Heart right ventricle (tissue), 16 donors: ENCODE results near the gene NTNG2. TPM values are rescaled to one million over a fixed set of nuclear protein-coding genes. Genes with fewer than 3 reads are reported as not detected.
"Not testable (repeated sequence)": the region's sequence is repeated elsewhere in the genome, so short reads cannot be mapped to it uniquely, and the experiment has no call there.

Experiments used
- ATAC-seq, 8 donors: fragments of 200-7000 bp; cut with Tn5 transposase; one replicate each; pipeline ENCODE4 v1.9.1; 2020; ENCODE audit warnings: mild to moderate bottlenecking in 8 of 8, moderate library complexity in 8 of 8, moderate number of reproducible peaks in 1 of 8
- DNase-seq, 2 donors: peaks; one replicate each; pipeline ENCODE4 v3.0.0-alpha.2; 2020
- H3K27ac ChIP-seq, 10 donors: fragments of 200-600 bp; sonication (generic) in 2 of 10; one replicate each; pipeline versions ENCODE4 v1.5.0 to v1.8.0; 2020 to 2022; ENCODE audit warnings: mild to moderate bottlenecking in 3 of 10
- H3K27me3 ChIP-seq, 7 donors: fragments of 200-600 bp; one replicate each; pipeline ENCODE4 v1.8.0; 2021 to 2022; ENCODE audit warnings: mild to moderate bottlenecking in 2 of 7
- H3K36me3 ChIP-seq, 9 donors: fragments of 200-600 bp; sonication (generic) in 1 of 9; one replicate each; pipeline versions ENCODE4 v1.5.0 to v1.8.0; 2020 to 2022; ENCODE audit warnings: mild to moderate bottlenecking in 2 of 9
- H3K4me1 ChIP-seq, 9 donors: fragments of 200-600 bp; sonication (generic) in 1 of 9; one replicate each; pipeline versions ENCODE4 v1.5.0 to v1.8.0; 2020 to 2022; ENCODE audit warnings: mild to moderate bottlenecking in 4 of 9
- H3K4me3 ChIP-seq, 10 donors: fragments of 200-600 bp; sonication (generic) in 2 of 10; one replicate each; pipeline versions ENCODE4 v1.5.0 to v1.8.0; 2020 to 2022; ENCODE audit warnings: mild to moderate bottlenecking in 7 of 10, moderate library complexity in 2 of 10
- H3K9me3 ChIP-seq, 11 donors: fragments of 200-600 bp in 10 of 11; sonication (generic) in 2 of 11; one replicate each; pipeline versions ENCODE4 v1.5.0 to v1.8.0; 2013 to 2022; ENCODE audit warnings: mild to moderate bottlenecking in 2 of 11, control low read depth in 1 of 11, moderate library complexity in 1 of 11
- CTCF ChIP-seq, 9 donors: fragments of 200-600 bp; sonication (generic) in 2 of 9; IDR thresholded peaks; one replicate each; pipeline versions ENCODE4 v1.5.0 to v1.8.0; 2021 to 2022; ENCODE audit warnings: antibody characterized with exemption in 9 of 9, mild to moderate bottlenecking in 5 of 9, moderate library complexity in 1 of 9
- WGBS, 2 donors: extraction: QIAGEN DNeasy Blood & Tissue Kit; methylation state at CpG; one replicate each; pipeline ENCODE4 v1.1.7; 2013; ENCODE audit warnings: inconsistent platforms in 1 of 2; 5-methylcytosine and 5-hydroxymethylcytosine counted together
- intact Hi-C, 10 donors: fragments of 100-400 bp; cut with DNase I; formaldehyde crosslinking; loops; one replicate each; pipeline versions ENCODE4 v1.11.1 to v1.14.2; 2022
- polyA plus RNA-seq, 2 donors: library from polyadenylated mRNA; stranded (reverse); fragments of 200-250 nt; gene quantifications; one replicate each; pipeline ENCODE4 v1.2.3, GENCODE V29; 2013
- total RNA-seq, 10 donors: library from RNA; stranded (reverse); fragmentation: NEBNext Ultra II Directional in 3 of 10; extraction: Animal tissue kit (Norgen Biotek cat#: 25700) in 3 of 10; gene quantifications; one replicate each; pipeline versions ENCODE4 v1.2.1 to v1.2.4, GENCODE V29; 2021 to 2023
- donor health status: Arrhythmogenic right ventricular cardiomyopathy.
- donor health status: ischemic (EF 13 %, LVEDD 7.1; RV severe dilation, severe dysfunction).
- donor health status: healthy with polysubstance abuse.
- donor health status: DM: no; HTN: yes; CAD: no.
- donor health status: DM: no; HTN: no; CAD: no.
- donor health status: ischemic (EF 25% LVEDD 6.9; RV normal size, moderate dysfunction).
- donor health status: ischemic (EF 25% LVEDD 5.7; RV mildly dilated, moderate dysfunction).
- donor health status: healthy.
- donor health status: DM: yes; HTN: yes; CAD: no.
- donor health status: Ischemic cardiomyopathy.
- donor health status: ischemic (EF 35%, LVEDD 5.7; RV mildly dilated, moderate dysfunction).
- donor health status: nonischemic (EF 11% LVEDD 7.7; RV severe dilation, severe dysfunction).
- donor health status: DM: yes; HTN: yes; CAD: no.
- donor health status: PGD.
- donor health status: ischemic (EF 29% LVEDD 5.4; RV normal size, mild dysfunction).
- donor health status: nonischemic (EF 23%, LVEDD 6.1; RV moderate dilation, normal function).

Gene NTNG2
- total and polyA plus RNA-seq, 12 donors, result 0.29 to 7.6 (median 2.9) TPM

- H3K4me1 ChIP-seq, result no peaks in the 10 kb centered on the region
- intact Hi-C loops, result no loop called here
- TF ChIP-seq CTCF (IDR thresholded peaks at IDR 0.05), result no peak
- no peaks in the 10 kb centered on the region for H3K9me3 ChIP-seq
- DNase-seq (no peak), ATAC-seq (no peak)
- no peak overlapping the region for H3K27ac ChIP-seq
- H3K4me3 ChIP-seq, result no peak overlapping the region
- WGBS, 2 donors, result 62 to 67% methylated on average over 13 of the region's 13 CpGs
- peaks cover 0 to 80% (median 74%) of the 10 kb centered on the region in 7 donors for H3K27me3 ChIP-seq
- no peaks in the 10 kb centered on the region for H3K36me3 ChIP-seq
These were observed 35.1 kb upstream of the NTNG2 start for GRCh38 chr9:132126680-132127236.

GRCh38 chr9:132127888-132128534 is 33.8 kb upstream of the NTNG2 start:
- Histone ChIP-seq H3K4me1 (no peaks in the 10 kb centered on the region), H3K27ac (no peak overlapping the region), H3K4me3 (no peak overlapping the region), H3K36me3 (no peaks in the 10 kb centered on the region), H3K9me3 (no peaks in the 10 kb centered on the region), H3K27me3 (peaks cover 0 to 88% (median 74%) of the 10 kb centered on the region in 7 donors)
- DNase-seq (no peak), ATAC-seq (no peak)
- intact Hi-C loops, result no loop called here
- 64 to 67% methylated on average over 15 of the region's 15 CpGs for WGBS, 2 donors
- TF ChIP-seq CTCF (IDR thresholded peaks at IDR 0.05), result no peak

- H3K36me3 ChIP-seq, result no peaks in the 10 kb centered on the region
- H3K27ac ChIP-seq, result no peak overlapping the region
- no peak overlapping the region for H3K4me3 ChIP-seq
- no peak for TF ChIP-seq CTCF (IDR thresholded peaks at IDR 0.05)
- no peaks in the 10 kb centered on the region for H3K9me3 ChIP-seq
- 81% methylated on average over 12 of the region's 12 CpGs for WGBS, 2 donors
- no peak for DNase-seq
- no peak for ATAC-seq
- intact Hi-C loops, result no loop called here
- peaks cover 0 to 90% (median 76%) of the 10 kb centered on the region in 7 donors for H3K27me3 ChIP-seq
- no peaks in the 10 kb centered on the region for H3K4me1 ChIP-seq
These were observed 32.3 kb upstream of the NTNG2 start for GRCh38 chr9:132129535-132129934.

GRCh38 chr9:132134085-132134484 is 27.8 kb upstream of the NTNG2 start:
- H3K27ac ChIP-seq, ATAC-seq, H3K36me3 ChIP-seq, H3K4me3 ChIP-seq, intact Hi-C loops, DNase-seq, H3K4me1 ChIP-seq, H3K9me3 ChIP-seq: not testable (repeated sequence)
- 64 to 92% methylated on average over 5 of the region's 5 CpGs for WGBS, 2 donors
- H3K27me3 ChIP-seq, result peaks cover 0 to 82% (median 59%) of the 10 kb centered on the region in 7 donors

GRCh38 chr9:132135456-132135855 is 26.4 kb upstream of the NTNG2 start:
- DNase-seq, result no peak
- Histone ChIP-seq H3K27ac (no peak overlapping the region), H3K9me3 (no peaks in the 10 kb centered on the region), H3K4me3 (no peak overlapping the region), H3K27me3 (peaks cover 0 to 85% (median 58%) of the 10 kb centered on the region in 7 donors), H3K4me1 (no peaks in the 10 kb centered on the region), H3K36me3 (no peaks in the 10 kb centered on the region)
- TF ChIP-seq CTCF (IDR thresholded peaks at IDR 0.05), result no peak
- WGBS, 2 donors, result 83 to 92% methylated on average over 5 of the region's 5 CpGs
- intact Hi-C loops, result no loop called here
- ATAC-seq, result no peak
